ENCODE data around the gene BLM.
"Not testable (repeated sequence)": the region's sequence is repeated elsewhere in the genome, so short reads cannot be mapped to it uniquely, and the experiment has no call there.

BLM gene

GRCh38 chr15:90735923-90736322, 18.8 kb downstream of the BLM start:
- DNase-seq (ENCODE audit: low read depth, low spot score), result no peak

GRCh38 chr15:90740545-90740944, 23.4 kb downstream of the BLM start:
- DNase-seq (ENCODE audit: low read depth, low spot score), result not testable (repeated sequence)

- DNase-seq (ENCODE audit: low read depth, low spot score), result no peak
These were observed 24.9 kb downstream of the BLM start for GRCh38 chr15:90742087-90742486.

GRCh38 chr15:90743407-90743806, 26.3 kb downstream of the BLM start:
- no peak for DNase-seq (ENCODE audit: low read depth, low spot score)

- DNase-seq (ENCODE audit: low read depth, low spot score), result no peak
These were observed 27.7 kb downstream of the BLM start for GRCh38 chr15:90744759-90745402.

- DNase-seq (ENCODE audit: low read depth, low spot score), result no peak
These were observed 32.6 kb downstream of the BLM start for GRCh38 chr15:90749754-90750153.

GRCh38 chr15:90750186-90750585, 33.0 kb downstream of the BLM start:
- no peak for DNase-seq (ENCODE audit: low read depth, low spot score)

GRCh38 chr15:90751300-90751825, 34.2 kb downstream of the BLM start:
- no peak for DNase-seq (ENCODE audit: low read depth, low spot score)

GRCh38 chr15:90756916-90757315, 39.8 kb downstream of the BLM start:
- no peak for DNase-seq (ENCODE audit: low read depth, low spot score)

GRCh38 chr15:90757461-90757860, 40.3 kb downstream of the BLM start:
- no peak for DNase-seq (ENCODE audit: low read depth, low spot score)

- no peak for DNase-seq (ENCODE audit: low read depth, low spot score)
These were observed 43.6 kb downstream of the BLM start for GRCh38 chr15:90760661-90761232.

GRCh38 chr15:90761629-90762028, 44.5 kb downstream of the BLM start:
- no peak for DNase-seq (ENCODE audit: low read depth, low spot score)

GRCh38 chr15:90762109-90762508, 45.0 kb downstream of the BLM start:
- no peak for DNase-seq (ENCODE audit: low read depth, low spot score)

- DNase-seq (ENCODE audit: low read depth, low spot score), result no peak
These were observed 46.4 kb downstream of the BLM start for GRCh38 chr15:90763366-90764099.

- DNase-seq (ENCODE audit: low read depth, low spot score), result no peak
These were observed 48.4 kb downstream of the BLM start for GRCh38 chr15:90765531-90765930.

- DNase-seq (ENCODE audit: low read depth, low spot score), result no peak
These were observed 48.8 kb downstream of the BLM start for GRCh38 chr15:90765966-90766365.

GRCh38 chr15:90769375-90769774, 52.2 kb downstream of the BLM start:
- no peak for DNase-seq (ENCODE audit: low read depth, low spot score)

GRCh38 chr15:90773485-90773884, 56.3 kb downstream of the BLM start:
- DNase-seq (ENCODE audit: low read depth, low spot score), result no peak

GRCh38 chr15:90774731-90775514, 57.8 kb downstream of the BLM start:
- no peak for DNase-seq (ENCODE audit: low read depth, low spot score)

- no peak for DNase-seq (ENCODE audit: low read depth, low spot score)
These were observed 63.8 kb downstream of the BLM start for GRCh38 chr15:90780916-90781315.

GRCh38 chr15:90782442-90782841, 65.3 kb downstream of the BLM start:
- no peak for DNase-seq (ENCODE audit: low read depth, low spot score)

GRCh38 chr15:90787881-90788280, 70.7 kb downstream of the BLM start:
- DNase-seq (ENCODE audit: low read depth, low spot score), result no peak

All from iPS DF 19.7 (cell line).